Mesenchymal stem cell (in vitro differentiated cells and primary cell): ENCODE measurements around the gene ZNF740.
A peak's percentile ranks its signal among the peaks of the same experiment; 100 is the strongest.

Experiments
- DNase-seq: peaks from one replicate; pipeline ENCODE4 v3.0.0-alpha.2; 2013
- H2AFZ ChIP-seq: one replicate; pipeline ENCODE4 v1.6.1; 2013; ENCODE audit warnings: low read depth, mild to moderate bottlenecking, control low read depth, inconsistent platforms, low read length, moderate library complexity
- H2AK5ac ChIP-seq: 2 replicates; pipeline ENCODE4 v1.6.1; 2013; ENCODE audit warnings: low read length, moderate library complexity, mild to moderate bottlenecking, inconsistent platforms; ENCODE audit not compliant: severe bottlenecking
- H2BK120ac ChIP-seq: one replicate; pipeline ENCODE4 v1.6.1; 2013; ENCODE audit warnings: low read depth, mild to moderate bottlenecking, inconsistent platforms, low read length, moderate library complexity
- H2BK12ac ChIP-seq, 2 experiments: one replicate each; pipeline ENCODE4 v1.6.1; 2013; ENCODE audit warnings: inconsistent platforms in 2 of 2, low read length in 2 of 2, mild to moderate bottlenecking in 2 of 2, moderate library complexity in 2 of 2, control low read depth in 1 of 2
- H2BK15ac ChIP-seq: one replicate; pipeline ENCODE4 v1.6.1; 2013; ENCODE audit warnings: mild to moderate bottlenecking, low read depth, inconsistent platforms; ENCODE audit not compliant: poor library complexity, severe bottlenecking
- H2BK5ac ChIP-seq: 2 replicates; pipeline ENCODE4 v1.6.1; 2013; ENCODE audit warnings: low read depth, mild to moderate bottlenecking, low read length, control low read depth, inconsistent platforms; ENCODE audit not compliant: poor library complexity, severe bottlenecking
- H3K14ac ChIP-seq, 2 experiments: one replicate each; pipeline ENCODE4 v1.6.1; 2013; ENCODE audit warnings: inconsistent platforms in 2 of 2, low read length in 2 of 2, control low read depth in 1 of 2, mild to moderate bottlenecking in 1 of 2, moderate library complexity in 1 of 2
- H3K18ac ChIP-seq, 2 experiments: one replicate each; pipeline ENCODE4 v1.6.1; 2013; ENCODE audit warnings: inconsistent platforms in 2 of 2, low read length in 2 of 2, control low read depth in 1 of 2, low read depth in 1 of 2, mild to moderate bottlenecking in 1 of 2
- H3K23ac ChIP-seq, 2 experiments: one replicate each; pipeline ENCODE4 v1.6.1; 2013; ENCODE audit warnings: inconsistent platforms in 2 of 2, low read length in 2 of 2, mild to moderate bottlenecking in 2 of 2, moderate library complexity in 2 of 2, control low read depth in 1 of 2
- H3K27ac ChIP-seq: 2 replicates; pipeline ENCODE4 v1.5.1; 2013; ENCODE audit warnings: mild to moderate bottlenecking, moderate library complexity, low read length, control low read depth, inconsistent platforms; ENCODE audit not compliant: poor library complexity, severe bottlenecking
- H3K27me3 ChIP-seq, 2 experiments: 2 replicates each; pipeline versions ENCODE4 v1.6.1 to v1.7.0; 2013; ENCODE audit warnings: low read length in 2 of 2, mild to moderate bottlenecking in 2 of 2, moderate library complexity in 2 of 2, control low read depth in 1 of 2, inconsistent platforms in 1 of 2; ENCODE audit not compliant: control insufficient read depth in 1 of 2, insufficient read depth in 1 of 2
- H3K36me3 ChIP-seq, 2 experiments: 2 replicates each; pipeline versions ENCODE4 v1.6.1 to v1.7.0; 2013; ENCODE audit warnings: low read length in 2 of 2, control low read depth in 1 of 2, inconsistent platforms in 1 of 2, low read depth in 1 of 2, mild to moderate bottlenecking in 1 of 2; ENCODE audit not compliant: insufficient read depth in 2 of 2, control insufficient read depth in 1 of 2
- H3K4ac ChIP-seq, 2 experiments: one replicate each; pipeline ENCODE4 v1.6.1; 2013; ENCODE audit warnings: inconsistent platforms in 2 of 2, low read length in 2 of 2, mild to moderate bottlenecking in 2 of 2, moderate library complexity in 2 of 2, control low read depth in 1 of 2, low read depth in 1 of 2
- H3K4me1 ChIP-seq: 2 replicates; pipeline ENCODE4 v1.6.1; 2013; ENCODE audit warnings: low read depth, low read length, control low read depth; ENCODE audit not compliant: control insufficient read depth, insufficient read depth
- H3K4me2 ChIP-seq: 2 replicates; pipeline ENCODE4 v1.6.1; 2013; ENCODE audit warnings: low read length, mild to moderate bottlenecking, inconsistent platforms; ENCODE audit not compliant: poor library complexity, severe bottlenecking
- H3K4me3 ChIP-seq, 2 experiments: 2 replicates each; pipeline versions ENCODE4 v1.5.1 to v1.7.0; 2013; ENCODE audit warnings: low read length in 2 of 2, mild to moderate bottlenecking in 2 of 2, control low read depth in 1 of 2, low read depth in 1 of 2; ENCODE audit not compliant: insufficient read depth in 1 of 2
- H3K79me1 ChIP-seq: replicated peaks from 2 replicates; pipeline ENCODE4 v1.6.1; 2013; ENCODE audit warnings: mild to moderate bottlenecking, control low read depth, low read length, inconsistent platforms; ENCODE audit not compliant: poor library complexity, severe bottlenecking
- H3K9ac ChIP-seq: 2 replicates; pipeline ENCODE4 v1.7.0; 2013; ENCODE audit warnings: mild to moderate bottlenecking, low read length, moderate library complexity
- H3K9me3 ChIP-seq: 2 replicates; pipeline ENCODE4 v1.7.0; 2013; ENCODE audit warnings: mild to moderate bottlenecking, low read length; ENCODE audit not compliant: control insufficient read depth
- H4K8ac ChIP-seq: one replicate; pipeline ENCODE4 v1.6.1; 2013; ENCODE audit warnings: inconsistent platforms, mild to moderate bottlenecking, low read length, moderate library complexity
- H4K91ac ChIP-seq: one replicate; pipeline ENCODE4 v1.6.1; 2013; ENCODE audit warnings: mild to moderate bottlenecking, low read length, inconsistent platforms
- WGBS: methylation state at CpG from one replicate; pipeline ENCODE4 v1.1.7; 2013; ENCODE audit warnings: mixed read lengths; 5-methylcytosine and 5-hydroxymethylcytosine counted together

ZNF740 gene

DNA sequence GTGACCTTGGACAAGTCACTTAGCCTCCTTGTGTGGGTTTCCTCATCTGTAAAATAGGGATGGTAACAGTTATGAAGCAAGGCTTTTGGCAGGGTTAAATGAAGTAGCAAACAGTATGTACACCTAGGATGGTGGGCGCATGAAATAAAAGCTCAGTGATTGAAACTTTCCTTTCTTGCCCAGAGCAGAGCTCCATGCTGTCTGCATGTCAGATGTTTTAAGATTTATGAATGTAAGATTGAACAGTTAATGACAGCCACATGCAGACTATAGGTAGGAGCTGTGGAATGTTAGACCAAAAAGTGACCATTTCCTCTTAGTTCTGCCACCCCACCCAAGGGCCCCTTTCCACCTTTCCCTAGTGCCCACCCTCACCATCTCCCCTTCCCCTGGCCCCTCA is 14.5 kb downstream of the ZNF740 start:
- Histone ChIP-seq H3K18ac (no peak overlapping the region), H4K8ac (no peak overlapping the region), H2AK5ac (no peak overlapping the region), H3K4ac (no peak overlapping the region), H3K4me1 (peaks cover 4% of the 10 kb centered on the region), H3K9me3 (no peaks in the 10 kb centered on the region), H4K91ac (no peak overlapping the region), H3K27me3 (peaks cover 0 to 58% of the 10 kb centered on the region in 2 experiments), H2BK5ac (no peak overlapping the region), H2BK15ac (no peak overlapping the region), H2BK120ac (no peak overlapping the region), H3K36me3 (peaks cover 18 to 21% of the 10 kb centered on the region in 2 experiments), H2AFZ (no peak overlapping the region), H3K79me1 (no peaks in the 10 kb centered on the region), H3K27ac (no peak overlapping the region), H3K4me3 (no peak overlapping the region), H3K14ac (no peak overlapping the region), H2BK12ac (no peak overlapping the region), H3K4me2 (no peak overlapping the region), H3K23ac (no peak overlapping the region), H3K9ac (no peak overlapping the region)
- 90% methylated on average over 1 of the region's 1 CpG for WGBS
- no peak for DNase-seq

DNA sequence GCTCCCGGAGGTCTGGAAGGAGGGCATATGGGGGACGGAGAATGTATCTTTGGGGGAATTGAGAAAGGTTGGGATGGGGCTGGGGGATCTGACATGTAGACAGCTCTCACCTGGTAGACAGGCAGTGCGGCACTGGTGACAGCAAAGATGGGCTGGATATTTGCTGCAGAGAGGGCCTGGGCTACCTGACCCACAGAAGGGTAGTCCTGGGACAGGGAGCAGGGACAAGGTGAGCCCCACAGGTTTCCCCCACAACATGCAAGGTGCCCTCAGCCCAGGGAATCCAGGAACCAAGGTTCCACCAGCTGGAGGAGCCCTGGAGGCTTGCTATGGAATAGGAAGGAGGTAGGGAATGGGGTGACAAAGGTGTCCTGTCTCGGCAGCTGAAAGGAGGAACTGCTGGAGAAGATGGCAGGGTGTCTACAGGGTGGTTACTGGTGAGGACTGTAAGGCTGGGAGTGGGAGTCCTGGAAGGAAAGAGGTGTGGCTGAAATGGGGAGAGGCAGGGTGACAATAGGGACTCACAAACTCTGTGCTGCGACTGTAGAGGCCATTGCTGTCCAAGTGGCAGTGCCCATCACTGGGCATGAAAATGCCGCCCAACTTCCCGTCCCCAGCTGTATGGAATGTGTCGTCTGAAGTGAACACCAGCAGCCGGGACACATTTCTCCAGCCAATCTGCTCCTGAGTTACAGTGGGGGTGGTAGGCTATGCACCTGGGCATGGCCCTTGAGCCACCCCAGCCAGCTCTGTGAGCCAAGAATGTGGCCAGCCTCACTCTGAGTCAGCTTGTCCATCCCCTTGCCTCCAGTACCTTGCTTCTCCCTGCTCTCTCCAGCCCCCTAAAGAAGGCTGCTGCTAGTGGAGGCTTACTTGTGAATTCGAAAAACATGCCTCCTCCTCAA is 15.2 kb downstream of the ZNF740 start:
- no peak overlapping the region for H2BK120ac ChIP-seq
- H2AFZ ChIP-seq: no peak overlapping the region
- no peak overlapping the region for H3K23ac ChIP-seq
- H3K79me1 ChIP-seq: no peaks in the 10 kb centered on the region
- H3K27ac ChIP-seq: no peak overlapping the region
- H3K4me2 ChIP-seq: no peak overlapping the region
- peaks cover 0 to 58% of the 10 kb centered on the region in 2 experiments for H3K27me3 ChIP-seq
- H4K8ac ChIP-seq: no peak overlapping the region
- no peak overlapping the region for H2BK15ac ChIP-seq
- H3K4ac ChIP-seq: no peak overlapping the region
- 94% methylated on average over 10 of the region's 10 CpGs for WGBS
- H2BK12ac ChIP-seq: no peak overlapping the region
- H3K4me1 ChIP-seq: no peaks in the 10 kb centered on the region
- H3K36me3 ChIP-seq: peaks cover 18 to 21% of the 10 kb centered on the region in 2 experiments
- no peak overlapping the region for H2AK5ac ChIP-seq
- no peak overlapping the region for H3K9ac ChIP-seq
- H3K18ac ChIP-seq: no peak overlapping the region
- no peaks in the 10 kb centered on the region for H3K9me3 ChIP-seq
- no peak overlapping the region for H4K91ac ChIP-seq
- no peak for DNase-seq
- H2BK5ac ChIP-seq: no peak overlapping the region
- H3K14ac ChIP-seq: peak overlapping the region in 1 of 2 experiments; percentile 36
- H3K4me3 ChIP-seq: no peak overlapping the region

DNA sequence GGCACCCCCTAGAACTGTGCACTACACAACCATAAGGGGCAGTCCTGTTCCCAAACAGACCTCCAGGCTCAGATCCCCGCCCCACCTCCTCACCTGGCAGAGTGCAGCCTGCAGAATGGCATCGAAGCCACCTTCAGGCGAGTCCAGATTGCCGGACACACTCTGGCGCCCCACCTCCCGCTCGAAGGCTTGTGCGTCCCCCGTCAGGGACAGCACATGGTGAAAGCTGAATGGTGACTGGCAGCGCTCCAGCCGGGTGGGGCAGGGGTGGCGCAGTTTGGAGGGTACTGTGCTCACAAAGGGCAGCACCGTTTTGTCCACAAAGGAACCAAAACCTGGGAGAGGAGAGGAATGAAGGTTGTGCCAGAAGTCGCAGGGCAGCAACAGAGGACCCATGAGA is 16.0 kb downstream of the ZNF740 start:
- no peak overlapping the region for H3K23ac ChIP-seq
- H2AK5ac ChIP-seq: no peak overlapping the region
- H2AFZ ChIP-seq: no peak overlapping the region
- H3K9me3 ChIP-seq: no peaks in the 10 kb centered on the region
- H2BK12ac ChIP-seq: no peak overlapping the region
- H2BK120ac ChIP-seq: no peak overlapping the region
- no peak overlapping the region for H2BK15ac ChIP-seq
- H3K9ac ChIP-seq: no peak overlapping the region
- H3K4ac ChIP-seq: no peak overlapping the region
- no peak overlapping the region for H3K4me2 ChIP-seq
- peaks cover 0 to 58% of the 10 kb centered on the region in 2 experiments for H3K27me3 ChIP-seq
- DNase-seq: no peak
- peaks cover 15 to 16% of the 10 kb centered on the region in 2 experiments for H3K36me3 ChIP-seq
- H3K4me3 ChIP-seq: no peak overlapping the region
- no peak overlapping the region for H3K14ac ChIP-seq
- peak overlapping the region; percentile 27 for H4K91ac ChIP-seq
- H2BK5ac ChIP-seq: no peak overlapping the region
- H3K79me1 ChIP-seq: no peaks in the 10 kb centered on the region
- 92% methylated on average over 14 of the region's 14 CpGs for WGBS
- H3K4me1 ChIP-seq: peaks cover 2% of the 10 kb centered on the region
- H4K8ac ChIP-seq: no peak overlapping the region
- H3K27ac ChIP-seq: no peak overlapping the region
- no peak overlapping the region for H3K18ac ChIP-seq

DNA sequence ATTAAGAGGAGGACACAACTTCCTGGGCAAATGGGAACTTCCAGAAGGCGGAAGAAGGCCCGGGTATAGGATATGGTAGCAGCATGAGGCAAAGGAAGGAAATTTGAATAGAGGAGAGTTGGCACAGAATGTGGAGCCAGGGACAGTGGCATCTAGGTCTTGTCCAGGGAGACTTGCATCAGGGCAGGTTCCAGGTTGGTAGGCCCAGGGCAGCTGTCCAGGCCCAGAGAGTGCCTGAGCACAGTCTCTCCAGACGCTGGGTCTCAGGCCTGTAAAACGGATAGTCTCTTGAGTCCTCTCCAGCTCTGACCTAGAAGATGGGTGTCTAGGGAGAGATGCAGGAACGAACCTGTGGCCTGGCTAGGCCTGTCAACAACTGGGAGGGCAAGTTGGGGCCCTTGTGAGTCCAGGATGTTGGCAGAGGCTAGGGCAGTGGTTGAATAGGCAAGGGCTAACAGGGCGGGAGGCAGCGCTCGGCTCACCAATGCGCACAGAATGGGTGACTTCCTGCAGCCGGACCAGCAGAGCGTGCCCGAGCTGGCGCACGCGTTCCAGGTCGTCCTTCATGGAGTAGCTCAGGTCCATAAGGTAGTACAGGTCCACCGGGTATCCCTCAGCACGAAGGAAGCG is 16.6 kb downstream of the ZNF740 start:
- Histone ChIP-seq H3K23ac (no peak overlapping the region), H3K9me3 (no peaks in the 10 kb centered on the region), H3K4me1 (peaks cover 4% of the 10 kb centered on the region), H2BK5ac (no peak overlapping the region), H3K27me3 (peaks cover 0 to 58% of the 10 kb centered on the region in 2 experiments), H3K4me3 (no peak overlapping the region), H3K36me3 (peaks cover 8 to 11% of the 10 kb centered on the region in 2 experiments), H3K27ac (no peak overlapping the region), H4K91ac (no peak overlapping the region), H3K18ac (peak overlapping the region in 1 of 2 experiments; percentile 37), H2BK15ac (no peak overlapping the region), H2BK12ac (peak overlapping the region in 1 of 2 experiments; percentile 29), H3K9ac (peak overlapping the region; percentile 26), H3K79me1 (no peaks in the 10 kb centered on the region), H2BK120ac (no peak overlapping the region), H3K4me2 (no peak overlapping the region), H2AFZ (no peak overlapping the region), H3K14ac (no peak overlapping the region), H4K8ac (peak overlapping the region; percentile 24), H2AK5ac (no peak overlapping the region), H3K4ac (no peak overlapping the region)
- 82% methylated on average over 19 of the region's 19 CpGs for WGBS
- no peak for DNase-seq
